T47D (cell line): ENCODE data around the gene WDR18.
A peak's percentile ranks its signal among the peaks of the same experiment; 100 is the strongest.

Experiments
- DNase-seq, 2 experiments: peaks; one replicate each; pipeline versions ENCODE4 v3.0.0 to v3.0.0-alpha.2; 2011 to 2012; ENCODE audit warnings: low read depth in 1 of 2, low spot score in 1 of 2
- JUND ChIP-seq: IDR thresholded peaks from 2 replicates; pipeline ENCODE4 v1.6.1; 2012; ENCODE audit warnings: low read depth
- in situ Hi-C: cut with HindIII; loops from 2 replicates; pipeline ENCODE4 v1.10.0; 2016; ENCODE audit warnings: low sequenced_read_pairs, low pct_unique_long_range_greater_than_20kb

Gene WDR18, protein sequence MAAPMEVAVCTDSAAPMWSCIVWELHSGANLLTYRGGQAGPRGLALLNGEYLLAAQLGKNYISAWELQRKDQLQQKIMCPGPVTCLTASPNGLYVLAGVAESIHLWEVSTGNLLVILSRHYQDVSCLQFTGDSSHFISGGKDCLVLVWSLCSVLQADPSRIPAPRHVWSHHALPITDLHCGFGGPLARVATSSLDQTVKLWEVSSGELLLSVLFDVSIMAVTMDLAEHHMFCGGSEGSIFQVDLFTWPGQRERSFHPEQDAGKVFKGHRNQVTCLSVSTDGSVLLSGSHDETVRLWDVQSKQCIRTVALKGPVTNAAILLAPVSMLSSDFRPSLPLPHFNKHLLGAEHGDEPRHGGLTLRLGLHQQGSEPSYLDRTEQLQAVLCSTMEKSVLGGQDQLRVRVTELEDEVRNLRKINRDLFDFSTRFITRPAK

DNA sequence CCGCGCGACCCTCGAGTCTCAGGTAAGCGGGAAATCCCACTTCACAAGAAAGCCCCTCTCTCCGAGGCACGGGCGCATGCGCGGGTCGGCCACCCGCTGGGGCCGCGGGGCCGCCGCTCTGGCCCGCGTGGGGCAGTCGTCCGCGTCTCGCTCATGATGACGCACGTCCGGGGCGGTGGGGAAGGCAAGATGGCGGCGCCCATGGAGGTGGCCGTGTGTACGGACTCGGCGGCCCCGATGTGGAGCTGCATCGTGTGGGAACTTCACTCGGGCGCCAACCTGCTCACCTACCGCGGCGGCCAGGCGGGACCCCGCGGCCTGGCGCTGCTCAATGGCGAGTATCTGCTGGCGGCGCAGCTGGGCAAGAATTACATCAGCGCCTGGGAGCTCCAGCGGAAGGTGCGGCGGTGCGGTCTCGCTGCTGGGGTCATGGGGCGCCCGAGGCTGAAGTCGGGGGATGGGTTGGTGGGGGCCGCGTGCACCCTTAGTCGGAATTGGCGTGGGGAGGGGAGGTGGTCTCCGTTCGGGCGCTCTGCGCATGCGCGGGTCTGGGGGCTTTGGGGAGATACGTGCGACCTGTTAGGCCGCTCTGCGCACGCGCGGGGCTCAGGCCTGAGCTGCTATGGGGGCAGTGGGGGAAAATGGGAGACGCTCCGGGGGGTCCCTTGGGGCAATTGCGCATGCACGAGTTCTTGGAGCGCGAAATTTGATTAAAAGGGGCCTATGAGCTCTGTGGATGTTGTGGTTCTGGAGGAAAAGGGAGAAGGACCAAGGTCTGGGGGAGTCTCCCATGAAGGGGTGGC is at the start of gene WDR18:
Gene WDR18, plus strand, starts transcription at position 181 of the 803 bp plus-strand sequence. Its CDS starts 9 bp downstream, at position 190.
- peak; percentile 86 to 97 for DNase-seq
- in situ Hi-C loops = no loop called here

DNA sequence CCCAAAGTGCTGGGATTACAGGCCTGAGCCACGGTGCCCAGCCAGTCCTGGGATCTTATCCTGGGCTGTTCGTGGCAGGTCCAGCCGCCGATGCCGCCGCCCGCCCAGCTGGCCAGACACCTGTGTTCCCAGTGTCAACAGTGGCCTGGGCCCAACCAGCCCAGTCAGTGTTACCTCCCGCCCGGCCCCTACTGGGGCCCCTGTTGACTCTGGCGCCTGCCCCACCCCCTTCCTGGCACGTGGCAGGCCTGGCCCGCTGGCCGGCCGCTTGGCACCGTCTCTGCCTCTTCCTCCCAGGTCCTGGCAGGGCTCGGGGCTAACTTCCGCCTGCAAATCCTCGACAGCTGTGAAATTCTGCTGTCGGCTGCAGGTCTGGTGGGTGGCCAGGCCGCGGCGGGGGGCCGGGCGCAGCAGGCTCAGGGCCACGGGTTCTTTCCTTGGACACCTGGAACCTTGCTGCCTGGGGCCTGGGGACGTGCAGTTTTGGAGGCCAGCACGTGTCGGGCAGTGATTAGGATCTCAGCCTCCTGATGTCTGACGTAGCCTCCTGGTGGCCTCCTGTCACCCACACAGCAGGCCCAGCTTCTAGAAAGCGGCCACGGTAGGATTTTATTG is 49.2 kb upstream of the WDR18 start:
- no peak for TF ChIP-seq JUND
- in situ Hi-C loops = no loop called here
- DNase-seq = peak; percentile 80 to 93

More for the DNA sequence above, at the start of gene WDR18:
- no peak for TF ChIP-seq JUND

DNA sequence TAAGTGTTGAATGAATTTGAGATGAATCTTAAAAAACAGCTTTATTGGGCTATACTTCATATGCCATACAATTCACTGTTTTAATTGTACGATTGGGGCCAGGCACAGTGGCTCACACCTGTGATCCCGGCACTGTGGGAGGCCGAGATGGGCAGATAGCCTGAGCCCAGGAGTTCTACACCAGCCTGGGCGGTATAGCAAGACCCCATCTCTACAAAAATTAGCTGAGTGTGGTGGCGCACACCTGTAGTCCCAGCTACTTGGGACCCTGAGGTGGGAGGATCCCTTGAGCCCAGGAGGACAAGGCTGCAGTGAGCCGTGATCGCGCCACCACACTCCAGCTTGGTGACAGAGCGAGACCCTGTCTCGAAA is 48.0 kb upstream of the WDR18 start:
- DNase-seq = no peak
- in situ Hi-C loops = no loop called here
- no peak for TF ChIP-seq JUND

DNA sequence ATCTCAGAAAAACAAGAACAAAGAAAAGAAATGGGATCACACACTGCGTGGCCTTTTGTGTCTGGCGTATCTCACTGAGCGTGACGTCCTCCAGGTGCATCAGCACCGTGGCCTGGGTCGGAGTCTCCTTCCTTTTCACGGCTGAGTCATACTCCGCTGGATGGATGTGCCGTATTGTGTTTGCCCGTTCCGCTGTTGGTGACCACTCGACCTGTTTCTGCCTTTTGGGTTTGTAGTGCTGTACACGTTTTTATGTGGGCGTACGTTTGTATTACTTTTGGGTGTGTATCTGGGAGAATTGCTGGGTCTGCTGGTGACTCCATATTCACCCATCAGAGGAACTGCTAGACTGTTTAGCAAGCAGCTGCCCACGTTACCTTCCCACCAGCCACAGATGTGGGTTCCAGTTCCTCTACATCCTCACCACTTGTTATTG is 46.9 kb upstream of the WDR18 start:
- TF ChIP-seq JUND = no peak
- in situ Hi-C loops = no loop called here
- DNase-seq = no peak

DNA sequence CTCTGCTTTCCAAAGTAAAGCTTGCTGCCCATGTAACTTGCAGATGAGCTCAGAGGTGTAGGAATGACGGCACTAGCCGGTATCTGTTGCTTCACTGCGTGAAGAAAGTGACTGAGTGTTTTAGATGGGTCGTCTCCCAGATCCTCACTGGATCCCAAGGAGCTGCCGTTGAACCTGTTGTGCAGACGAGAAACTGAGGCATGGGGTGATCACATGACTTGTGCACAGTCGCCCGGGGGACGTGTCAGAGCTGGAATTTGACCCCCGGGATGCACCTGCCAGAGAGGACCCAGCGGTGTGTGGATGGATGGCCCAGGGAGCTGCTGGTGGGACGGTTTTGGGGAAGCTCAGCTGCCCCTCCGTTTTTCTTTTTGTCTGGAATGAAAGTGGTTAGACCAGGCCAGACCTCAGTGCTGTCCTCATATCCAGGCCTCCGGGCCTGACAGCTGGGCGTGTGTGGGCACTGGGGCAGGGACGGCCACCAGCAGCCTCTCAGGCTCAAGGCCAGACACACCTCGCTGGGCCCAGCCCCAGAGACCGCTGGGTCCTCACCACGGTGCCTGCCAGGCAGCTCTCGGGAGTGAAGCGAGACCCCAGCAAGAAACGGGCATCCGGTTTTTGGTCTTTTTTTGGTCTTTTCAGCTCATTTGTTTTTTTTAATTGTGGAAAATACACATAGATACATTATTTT is 45.8 kb upstream of the WDR18 start:
- in situ Hi-C loops = no loop called here
- TF ChIP-seq JUND = no peak
- DNase-seq = no peak

DNA sequence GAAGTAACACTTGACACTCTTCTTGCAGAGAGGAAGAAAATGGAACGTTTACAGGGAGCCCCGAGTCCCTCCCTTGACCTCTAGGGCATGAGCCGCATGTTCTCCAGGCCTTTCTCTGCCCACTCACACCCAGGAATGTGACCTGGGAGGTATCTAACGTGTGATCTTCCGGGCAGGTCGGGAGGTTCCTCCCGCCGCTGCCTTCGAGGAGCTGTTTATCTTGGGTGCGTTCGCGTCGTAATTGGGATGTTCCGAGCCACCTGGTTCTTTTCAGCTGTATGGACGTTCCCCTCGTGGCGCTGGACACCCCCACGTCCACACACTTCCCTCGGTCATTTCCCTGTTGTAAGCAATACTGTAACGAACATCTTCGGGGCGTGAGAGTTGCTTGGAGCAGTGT is 44.7 kb upstream of the WDR18 start:
- no peak for TF ChIP-seq JUND
- in situ Hi-C loops = no loop called here

GRCh38 chr19:939922-940321 is 44.2 kb upstream of the WDR18 start:
- no peak for TF ChIP-seq JUND
- in situ Hi-C loops = no loop called here
- no peak for DNase-seq

More for the DNA sequence above, 44.7 kb upstream of the WDR18 start:
- no peak for DNase-seq

DNA sequence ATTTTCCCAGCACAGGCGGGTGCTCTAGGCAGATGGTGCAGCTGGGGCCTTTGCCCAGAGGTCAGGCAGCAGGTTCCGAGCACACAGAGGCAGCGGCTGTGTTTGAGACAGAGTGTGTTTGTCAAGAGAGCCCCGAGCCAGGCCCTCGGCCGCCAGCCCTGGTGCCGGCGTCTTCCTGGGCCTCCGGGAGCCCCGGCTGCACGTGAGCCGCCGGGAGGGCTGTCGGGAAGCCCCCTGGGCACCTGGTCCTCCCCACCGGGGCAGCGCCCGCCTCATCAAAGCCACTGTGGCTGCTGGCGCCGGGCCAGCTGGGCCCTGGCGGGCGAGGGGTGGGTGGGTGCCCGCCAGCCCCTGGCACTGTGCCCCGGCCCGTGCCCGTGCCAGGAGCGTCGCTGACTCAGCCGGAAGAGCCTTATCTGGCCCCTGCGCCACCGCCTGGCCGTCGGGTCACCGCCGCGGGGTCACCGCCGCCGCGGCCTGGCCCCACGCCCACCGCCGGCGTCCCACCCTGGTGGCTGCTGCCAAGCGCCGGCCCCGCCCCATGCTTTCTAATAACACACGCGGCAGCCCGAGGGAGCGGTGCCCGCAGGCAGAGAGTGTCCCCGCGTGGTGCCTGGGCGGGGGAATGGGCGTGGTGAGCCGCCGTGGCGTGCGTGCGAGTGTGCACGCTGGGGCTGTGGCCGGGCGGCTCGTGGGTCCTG is 43.4 kb upstream of the WDR18 start:
- DNase-seq = no peak
- no peak for TF ChIP-seq JUND

GRCh38 chr19:941292-942132 is 42.6 kb upstream of the WDR18 start:
- in situ Hi-C loops = no loop called here
- DNase-seq = no peak
- TF ChIP-seq JUND = no peak

More for the DNA sequence above, 43.4 kb upstream of the WDR18 start:
- in situ Hi-C loops = no loop called here

DNA sequence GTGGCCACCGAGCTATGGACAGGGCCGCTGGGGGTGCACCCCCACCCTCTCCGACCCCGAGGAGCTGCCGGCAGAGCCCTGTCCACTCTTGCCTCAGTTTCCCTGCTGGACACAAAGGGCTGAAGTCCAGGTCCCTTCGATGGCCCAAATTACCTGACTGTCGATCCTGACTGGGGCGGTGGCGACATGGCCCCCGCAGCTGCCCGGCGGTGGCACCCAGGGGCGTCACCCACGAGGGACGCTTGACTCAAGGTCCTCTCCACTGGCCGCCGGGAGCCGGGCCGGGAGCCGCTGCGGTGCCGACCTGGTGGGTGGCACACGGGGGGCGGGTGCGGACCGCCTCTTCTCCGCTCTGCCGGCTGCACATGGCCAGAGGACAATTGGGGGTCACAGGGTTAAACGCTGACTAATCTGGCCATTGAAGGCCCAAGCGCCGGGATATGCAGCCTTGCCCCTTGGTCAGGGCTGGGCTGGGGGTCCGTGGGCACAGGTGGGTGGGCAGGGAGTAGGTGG is 42.0 kb upstream of the WDR18 start:
- in situ Hi-C loops = no loop called here
- TF ChIP-seq JUND = no peak
- no peak for DNase-seq
